GM12801 (cell line): ENCODE data around the gene P2RY4.

ENCODE experiments used
- CTCF ChIP-seq: IDR thresholded peaks from one replicate; pipeline ENCODE4 v1.5.1; 2011; ENCODE audit warnings: control low read depth; ENCODE audit not compliant: insufficient read length; ENCODE audit errors: extremely low read depth

The P2RY4 gene

DNA sequence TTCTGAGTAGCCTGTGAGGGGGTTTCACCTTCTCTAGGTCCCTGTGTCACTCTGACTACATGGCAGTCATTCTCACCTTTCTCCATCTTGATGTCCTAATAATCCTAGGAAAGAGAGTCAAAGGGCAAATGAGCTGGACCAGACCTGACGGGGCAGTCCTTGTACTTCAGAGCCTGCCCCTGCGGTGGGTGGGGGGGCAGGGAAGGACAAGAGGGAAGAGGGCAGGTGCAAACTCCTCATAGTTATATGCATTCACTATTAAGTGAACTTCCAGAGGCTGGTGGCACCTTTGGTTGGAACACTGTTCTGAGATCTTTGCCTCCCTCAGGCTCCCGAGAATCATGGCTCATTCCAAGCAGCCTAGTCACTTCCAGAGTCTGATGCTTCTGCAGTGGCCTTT is 25.6 kb downstream of the P2RY4 start, which contains the start of gene AWAT1:
Gene AWAT1, plus strand, starts transcription at position 301 of the 400 bp plus-strand sequence. Its CDS starts 41 bp downstream, at position 342.
- TF ChIP-seq CTCF = no peak

- no peak for TF ChIP-seq CTCF
These were observed 28.3 kb downstream of the P2RY4 start for GRCh38 chrX:70231666-70232065.

- no peak for TF ChIP-seq CTCF
These were observed 33.3 kb downstream of the P2RY4 start for GRCh38 chrX:70226687-70227086.

GRCh38 chrX:70226048-70226447 is 34.0 kb downstream of the P2RY4 start:
- TF ChIP-seq CTCF = no peak

DNA sequence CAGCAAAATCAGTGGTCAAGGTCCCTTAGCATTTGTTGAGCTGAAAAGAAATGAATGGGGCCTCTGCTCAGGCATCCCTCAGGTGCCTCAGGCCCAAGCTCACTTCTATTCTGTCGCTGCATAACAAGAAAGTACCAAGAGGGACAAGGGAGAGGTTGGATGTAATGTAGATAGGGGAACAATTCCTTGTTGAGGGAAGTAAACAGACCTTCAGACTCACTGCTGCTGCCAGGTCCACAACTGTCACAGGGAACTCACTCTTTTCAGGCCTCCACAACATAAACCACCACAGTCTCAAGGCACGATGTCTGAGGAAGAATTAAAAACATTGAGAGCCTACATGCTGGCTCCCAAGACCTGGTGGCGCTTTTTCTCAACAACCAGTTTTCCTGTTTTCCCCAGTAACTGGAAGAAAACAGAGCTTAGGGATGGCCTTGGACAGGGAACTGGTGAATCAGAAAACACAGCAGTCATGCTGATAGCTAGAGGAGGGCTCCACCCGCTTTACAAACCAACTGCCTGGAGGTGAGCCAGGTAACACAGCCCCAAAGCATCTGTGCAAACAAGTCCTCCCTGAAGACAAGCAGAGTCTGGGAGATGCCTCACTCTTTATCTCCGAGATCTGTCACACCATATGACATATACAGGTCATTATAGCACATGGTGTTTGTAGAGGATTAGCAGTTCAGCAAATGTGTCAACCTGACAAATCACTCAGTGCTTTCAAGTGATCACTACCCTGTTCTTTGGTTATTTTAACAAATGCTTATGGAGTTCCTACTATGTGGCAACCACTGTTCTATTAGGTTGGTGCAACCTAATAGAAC is 39.9 kb downstream of the P2RY4 start:
- no peak for TF ChIP-seq CTCF

DNA sequence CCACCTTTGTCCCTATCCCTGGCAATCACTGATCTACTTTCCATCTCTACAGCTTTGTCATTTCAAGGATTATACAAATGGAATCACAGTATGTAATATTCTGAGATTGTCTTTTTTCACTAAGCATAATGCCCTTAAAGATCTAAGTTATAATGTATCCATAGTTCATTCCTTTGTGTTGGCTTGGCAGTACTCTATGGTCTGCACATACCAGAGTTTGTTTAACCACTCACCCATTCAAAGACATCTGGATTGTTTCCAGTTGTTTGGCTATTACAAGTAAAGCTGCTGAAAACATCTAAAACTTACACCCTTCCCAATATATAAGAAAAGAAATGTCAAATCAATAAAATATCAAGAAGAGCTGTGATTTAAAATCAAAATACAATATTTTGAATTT is 51.5 kb downstream of the P2RY4 start:
- no peak for TF ChIP-seq CTCF
